SK-N-SH (cell line): ENCODE measurements around the gene BCAS3. TPM values are rescaled to one million over a fixed set of nuclear protein-coding genes. Genes with fewer than 3 reads are reported as not detected.

ENCODE experiments used
- CTCF ChIA-PET: fragments of 300-600, 350-600 bp; formaldehyde crosslinking; extraction: SDS; loops from one replicate; lab custom pipeline; 2021; lab: Yijun Ruan, JAX
- POLR2A ChIA-PET: fragments of 350-600 bp; sonication (Branson Sonifier 250); formaldehyde crosslinking; extraction: SDS; loops from one replicate; lab custom pipeline; 2020; ENCODE audit warnings: antibody characterized with exemption, inconsistent platforms; lab: Yijun Ruan, JAX
- DNase-seq: peaks from one replicate; pipeline ENCODE4 v3.0.0; 2012
- H2AFZ ChIP-seq: fragments of 200-600 bp; sonication (generic); 2 replicates; pipeline ENCODE4 v1.8.1; 2016; ENCODE audit warnings: antibody characterized with exemption, mild to moderate bottlenecking, low read depth
- H3F3A ChIP-seq: fragments of 200-600 bp; sonication (generic); replicated peaks from 2 replicates; pipeline ENCODE3; 2016; ENCODE audit warnings: antibody characterized with exemption, mild to moderate bottlenecking; ENCODE audit not compliant: insufficient read depth
- H3K27ac ChIP-seq, 2 experiments: fragments of 200-500 bp in 1 of 2; fragments of 200-600 bp in 1 of 2; sonication (Bioruptor generic) in 1 of 2; sonication (generic), shearing (Covaris generic) in 1 of 2; 2 replicates each; pipeline versions ENCODE4 v1.5.1 to v1.6.1; 2014 to 2016; ENCODE audit warnings: low read depth in 2 of 2, inconsistent platforms in 1 of 2, low read length in 1 of 2, mild to moderate bottlenecking in 1 of 2, mixed read lengths in 1 of 2
- H3K27me3 ChIP-seq: fragments of 200-600 bp; sonication (generic), shearing (Covaris generic); 2 replicates; pipeline ENCODE4 v1.6.1; 2016; ENCODE audit warnings: mixed run types; ENCODE audit not compliant: insufficient read depth
- H3K36me3 ChIP-seq, 2 experiments: fragments of 200-500 bp in 1 of 2; fragments of 200-600 bp in 1 of 2; sonication (Bioruptor generic) in 1 of 2; sonication (generic) in 1 of 2; replicated peaks in 1 of 2; 2 replicates each; pipeline versions ENCODE3 to v1.5.1; 2014 to 2016; ENCODE audit warnings: low read length in 1 of 2, mild to moderate bottlenecking in 1 of 2; ENCODE audit not compliant: insufficient read depth in 2 of 2, control insufficient read depth in 1 of 2
- H3K4me1 ChIP-seq, 2 experiments: fragments of 200-500 bp in 1 of 2; fragments of 200-600 bp in 1 of 2; sonication (Bioruptor generic) in 1 of 2; sonication (generic), shearing (Covaris generic) in 1 of 2; 2 replicates each; pipeline versions ENCODE4 v1.5.1 to v1.6.1; 2014 to 2016; ENCODE audit warnings: low read depth in 1 of 2, low read length in 1 of 2, mixed run types in 1 of 2; ENCODE audit not compliant: insufficient read depth in 2 of 2, control insufficient read depth in 1 of 2
- H3K4me2 ChIP-seq: fragments of 200-600 bp; sonication (generic), shearing (Covaris generic); 2 replicates; pipeline ENCODE4 v1.6.1; 2017; ENCODE audit warnings: mixed run types
- H3K4me3 ChIP-seq, 2 experiments: fragments of 200-500 bp in 1 of 2; fragments of 200-600 bp in 1 of 2; sonication (Bioruptor generic) in 1 of 2; sonication (generic), shearing (Covaris generic) in 1 of 2; 2 replicates each; pipeline versions ENCODE4 v1.5.1 to v1.8.1; 2014 to 2016; ENCODE audit warnings: low read depth in 2 of 2, inconsistent platforms in 1 of 2, low read length in 1 of 2, mild to moderate bottlenecking in 1 of 2, mixed read lengths in 1 of 2, moderate library complexity in 1 of 2
- H3K79me2 ChIP-seq: fragments of 200-600 bp; sonication (generic); 2 replicates; pipeline ENCODE4 v1.8.1; 2017; ENCODE audit warnings: mild to moderate bottlenecking; ENCODE audit not compliant: insufficient read depth
- H3K9ac ChIP-seq: fragments of 200-600 bp; sonication (generic); 2 replicates; pipeline ENCODE4 v1.6.1; 2017; ENCODE audit warnings: mixed run types
- H3K9me2 ChIP-seq: fragments of 200-600 bp; sonication (generic); 2 replicates; pipeline ENCODE4 v1.6.1; 2017; ENCODE audit warnings: mixed run types
- H3K9me3 ChIP-seq: fragments of 200-600 bp; sonication (generic); 2 replicates; pipeline ENCODE4 v1.6.1; 2017; ENCODE audit warnings: mixed run types, mild to moderate bottlenecking, moderate library complexity
- H4K20me1 ChIP-seq: fragments of 200-600 bp; sonication (generic); 2 replicates; pipeline ENCODE4 v1.6.1; 2017; ENCODE audit warnings: mild to moderate bottlenecking, mixed run types; ENCODE audit not compliant: insufficient read depth
- CHD2 ChIP-seq: fragments of 150-350 bp; IDR thresholded peaks from 2 replicates; pipeline ENCODE4 v1.6.1; 2018; ENCODE audit warnings: low read length; ENCODE audit not compliant: partially characterized antibody
- EP300 ChIP-seq, 2 experiments: IDR thresholded peaks; 2 replicates each; pipeline versions ENCODE4 v1.4.0 to v1.6.1; 2012; ENCODE audit warnings: borderline replicate concordance in 1 of 2, low read depth in 1 of 2, low read length in 1 of 2
- EZH2phosphoT487 ChIP-seq: fragments of 200-600 bp; sonication (generic); IDR thresholded peaks from 2 replicates; pipeline ENCODE4 v1.6.1; 2017; ENCODE audit warnings: low read depth, mixed run types, mild to moderate bottlenecking, antibody characterized with exemption, moderate library complexity, borderline replicate concordance
- FOXJ3 ChIP-seq: sonication (generic); formaldehyde crosslinking; IDR thresholded peaks from 2 replicates; pipeline ENCODE4 v1.5.1; 2020; ENCODE audit warnings: mild to moderate bottlenecking, missing genetic modification reagents
- FOXM1 ChIP-seq: IDR thresholded peaks from 2 replicates; pipeline ENCODE4 v1.4.0; 2012; ENCODE audit warnings: low read depth, mild to moderate bottlenecking
- GABPA ChIP-seq: IDR thresholded peaks from 2 replicates; pipeline ENCODE4 v1.4.0; 2012; ENCODE audit warnings: low read depth, mild to moderate bottlenecking
- MAX ChIP-seq: IDR thresholded peaks from 2 replicates; pipeline ENCODE4 v1.4.0; 2012; ENCODE audit warnings: low read depth
- MEF2A ChIP-seq: IDR thresholded peaks from 2 replicates; pipeline ENCODE4 v1.4.0; 2012; ENCODE audit warnings: low read depth, borderline replicate concordance
- MXI1 ChIP-seq: IDR thresholded peaks from 2 replicates; pipeline ENCODE4 v1.6.1; 2012; ENCODE audit warnings: mild to moderate bottlenecking, low read depth, low read length, improper control_type of control experiment
- NFIC ChIP-seq: IDR thresholded peaks from 2 replicates; pipeline ENCODE4 v1.4.0; 2012; ENCODE audit warnings: borderline replicate concordance
- PBX3 ChIP-seq: IDR thresholded peaks from 2 replicates; pipeline ENCODE4; 2012
- POLR2AphosphoS5 ChIP-seq: IDR thresholded peaks from 2 replicates; pipeline ENCODE4 v1.6.1; 2012; ENCODE audit warnings: low read depth, low read length
- RCOR1 ChIP-seq: fragments of 150-350 bp; IDR thresholded peaks from 2 replicates; pipeline ENCODE4 v1.6.1; 2017; ENCODE audit warnings: antibody characterized with exemption, low read length
- SIN3A ChIP-seq: IDR thresholded peaks from 2 replicates; pipeline ENCODE4 v1.6.1; 2012; ENCODE audit warnings: low read depth, mild to moderate bottlenecking, low read length, moderate library complexity, borderline replicate concordance
- TCF12 ChIP-seq: IDR thresholded peaks from 2 replicates; pipeline ENCODE4 v1.4.0; 2012
- TEAD4 ChIP-seq: IDR thresholded peaks from 2 replicates; pipeline ENCODE4 v1.4.0; 2012; ENCODE audit warnings: mild to moderate bottlenecking, borderline replicate concordance; ENCODE audit not compliant: insufficient read depth
- USF2 ChIP-seq: fragments of 150-350 bp; IDR thresholded peaks from 2 replicates; pipeline ENCODE4 v1.6.1; 2017; ENCODE audit warnings: antibody characterized with exemption, low read length, low read depth, borderline replicate concordance
- ZBTB33 ChIP-seq: IDR thresholded peaks from 2 replicates; pipeline ENCODE4 v1.4.0; 2012; ENCODE audit warnings: low read depth, borderline replicate concordance
- WGBS: methylation state at CpG from one replicate; pipeline ENCODE4 v1.1.6; 2017; ENCODE audit warnings: low lambda C conversion rate; 5-methylcytosine and 5-hydroxymethylcytosine counted together
- polyA plus RNA-seq, 3 experiments: library from polyadenylated mRNA; depleted of rRNA; stranded (reverse); fragments of >200 nt; gene quantifications; 2 replicates each; pipeline ENCODE4 v1.2.3, GENCODE V29; 2012

BCAS3 gene
- polyA plus RNA-seq, 1 of the 3 experiments (the other 2 are of a cell fraction), result 5.9 TPM

GRCh38 chr17:60629120-60629519 lies 48.5 kb upstream of the BCAS3 start:
- CTCF ChIA-PET, result interaction anchor here (0.6 to 10.4 kb wide), 3 partner anchors 10 to 208 kb away, joined by 3 to 103 read pairs (median 4); no protein-coding TSS in a partner anchor
- H3K79me2 ChIP-seq, result peaks cover 85% of the 10 kb centered on the region
- WGBS, result 91% methylated on average over 2 of the region's 2 CpGs

GRCh38 chr17:60630352-60630751 lies 47.3 kb upstream of the BCAS3 start:
- WGBS, result 93% methylated on average over 5 of the region's 5 CpGs
- Histone ChIP-seq H3K9me3 (no peaks in the 10 kb centered on the region), H3K4me3 (no peak overlapping the region), H2AFZ (no peak overlapping the region), H3K27ac (no peak overlapping the region; a peak in 1 of 4 replicates), H3F3A (peaks cover 7% of the 10 kb centered on the region), H3K9me2 (no peaks in the 10 kb centered on the region), H3K36me3 (peaks cover 7 to 17% of the 10 kb centered on the region in 2 experiments), H3K4me1 (no peaks in the 10 kb centered on the region), H4K20me1 (peaks cover 5% of the 10 kb centered on the region; the same call in 1 of the 2 replicates), H3K9ac (no peak overlapping the region), H3K4me2 (no peak overlapping the region), H3K27me3 (no peaks in the 10 kb centered on the region), H3K79me2 (peaks cover 79% of the 10 kb centered on the region)
- POLR2A ChIA-PET, result no interaction called here
- TF ChIP-seq PBX3, result 0 out of 2 replicates have a peak, but pooled peaks have one; percentile 16
- peak; percentile 25; the same call in 1 of the 2 replicates for TF ChIP-seq TCF12
- TF ChIP-seq ZBTB33, result no peak
- DNase-seq, result no peak
- CTCF ChIA-PET, result interaction anchor here (0.6 to 10.4 kb wide), 5 partner anchors 9 to 59 kb away, joined by 3 to 103 read pairs (median 4); no protein-coding TSS in a partner anchor

More at GRCh38 chr17:60629120-60629519, 48.5 kb upstream of the BCAS3 start:
- Histone ChIP-seq H3K36me3 (peaks cover 7 to 19% of the 10 kb centered on the region in 2 experiments), H3K9me2 (no peaks in the 10 kb centered on the region), H3K4me3 (no peak overlapping the region), H3K27ac (no peak overlapping the region), H3K9me3 (no peaks in the 10 kb centered on the region), H2AFZ (no peak overlapping the region), H3F3A (peaks cover 7% of the 10 kb centered on the region), H4K20me1 (peaks cover 5% of the 10 kb centered on the region; the same call in 1 of the 2 replicates), H3K4me1 (no peaks in the 10 kb centered on the region), H3K9ac (no peak overlapping the region), H3K27me3 (no peaks in the 10 kb centered on the region), H3K4me2 (no peak overlapping the region)
- TF ChIP-seq EZH2phosphoT487 (no peak), MXI1 (no peak), FOXJ3 (CRISPR knock-in tag) (no peak), NFIC (no peak), CHD2 (no peak), SIN3A (no peak), MEF2A (no peak), USF2 (no peak), MAX (no peak), RCOR1 (no peak), POLR2AphosphoS5 (no peak), FOXM1 (no peak), GABPA (no peak), TEAD4 (no peak), EP300 (IDR thresholded peaks at IDR 0.05; ENCODE audit: borderline replicate concordance in 1 of 2, low read depth in 1 of 2, low read length in 1 of 2) (no peak)
- no peak for DNase-seq
- POLR2A ChIA-PET, result no interaction called here
